GM10266 (cell line): ENCODE results near the gene MEPCE.

Experiments used
- DNase-seq: peaks from one replicate; pipeline ENCODE4 v3.0.0; 2012; ENCODE audit errors: extremely low spot score
- CTCF ChIP-seq: IDR thresholded peaks from 2 replicates; pipeline ENCODE4 v1.5.1; 2012; ENCODE audit warnings: mild to moderate bottlenecking, low read depth; ENCODE audit not compliant: control insufficient read depth, insufficient read depth; ENCODE audit errors: missing control alignments

The MEPCE gene

DNA sequence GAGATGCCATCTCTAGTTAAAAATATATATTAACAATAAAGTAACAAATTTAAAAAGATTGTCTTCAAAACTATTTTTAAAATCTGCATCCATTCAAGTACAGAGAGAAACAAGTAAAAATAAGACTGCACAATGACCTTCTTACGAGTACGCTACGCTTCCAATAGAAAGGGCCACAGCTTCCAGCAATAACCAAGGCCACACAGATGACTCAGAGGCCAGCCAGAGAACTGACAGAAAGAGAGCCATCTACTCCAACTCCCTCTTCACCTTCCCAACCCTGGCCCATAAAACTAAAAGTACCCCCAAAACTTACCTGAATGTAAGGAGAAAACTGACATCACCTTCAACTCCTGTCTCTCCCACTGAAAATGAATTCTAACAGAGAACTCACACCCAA, 29.6 kb upstream of the MEPCE start:
- no peak for DNase-seq
- TF ChIP-seq CTCF = no peak

- no peak for DNase-seq
- no peak for TF ChIP-seq CTCF
These were observed 29.0 kb upstream of the MEPCE start for GRCh38 chr7:100400656-100401055.

GRCh38 chr7:100401811-100402210, 27.8 kb upstream of the MEPCE start:
- no peak for TF ChIP-seq CTCF
- no peak for DNase-seq

- DNase-seq = no peak
- TF ChIP-seq CTCF = no peak
These were observed 27.4 kb upstream of the MEPCE start for GRCh38 chr7:100402241-100402640.

GRCh38 chr7:100406767-100407166, 22.9 kb upstream of the MEPCE start:
- TF ChIP-seq CTCF = no peak
- DNase-seq = no peak

DNA sequence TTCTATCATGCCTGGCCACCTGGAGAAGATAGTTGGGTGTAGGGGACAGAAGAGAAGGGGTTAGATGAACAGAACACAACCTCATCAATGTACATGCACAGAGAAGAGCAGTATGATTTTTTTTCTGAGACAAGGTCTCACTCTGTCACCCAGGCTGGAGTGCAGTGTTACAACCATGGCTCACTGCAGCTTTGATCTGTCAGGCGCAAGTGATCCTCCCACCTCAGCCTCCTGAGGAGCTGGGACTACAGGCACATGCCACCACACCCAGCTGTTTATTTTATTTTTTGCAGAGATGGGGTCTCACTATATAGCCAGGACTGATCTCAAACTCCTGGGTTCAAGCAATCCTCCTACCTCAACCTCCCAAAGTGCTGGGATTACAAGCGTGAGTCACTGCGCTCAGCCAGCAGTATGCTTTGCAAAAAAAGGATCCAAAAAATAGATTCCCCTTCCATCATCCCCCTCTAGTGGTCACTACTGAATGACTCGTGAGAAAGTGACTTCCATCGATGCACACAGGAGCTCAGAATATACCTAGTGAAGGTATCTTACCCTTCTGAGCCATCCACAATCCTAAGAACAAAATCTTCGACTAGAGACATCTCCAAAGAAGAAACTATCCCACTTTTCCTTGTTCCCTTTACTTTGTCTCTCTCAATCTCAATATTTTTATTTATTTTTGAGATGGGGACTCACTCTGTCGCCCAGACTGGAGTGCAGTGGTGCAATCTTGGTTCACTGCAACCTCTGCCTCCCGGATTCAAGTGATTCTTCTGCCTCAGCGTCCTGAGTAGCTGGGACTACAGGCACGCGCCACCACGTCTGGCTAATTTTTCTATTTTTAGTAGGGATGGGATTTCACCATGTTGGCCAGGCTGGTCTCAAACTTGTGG, 22.1 kb upstream of the MEPCE start:
- peak; percentile 71 for TF ChIP-seq CTCF
- peak; percentile 59 for DNase-seq

DNA sequence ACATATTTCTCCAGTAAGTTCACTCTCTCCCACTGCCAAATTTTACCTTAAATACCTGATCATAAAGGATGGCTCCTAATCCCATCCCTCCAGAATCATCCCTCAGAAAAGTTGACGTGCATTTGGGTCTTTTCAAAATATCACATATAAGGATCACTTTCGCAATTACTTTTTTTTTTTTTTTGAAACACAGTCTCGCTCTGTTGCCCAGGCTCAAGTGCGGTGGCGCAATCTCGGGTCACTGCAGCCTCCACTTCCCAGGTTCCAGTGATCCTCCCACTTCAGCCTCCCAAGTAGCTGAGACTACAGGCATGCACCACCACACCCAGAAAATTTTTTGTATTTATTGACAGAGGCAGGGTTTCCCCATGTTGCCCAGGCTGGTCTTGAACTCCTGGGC, 18.5 kb upstream of the MEPCE start:
- DNase-seq = no peak
- TF ChIP-seq CTCF = no peak
